GM19467 (cell line): ENCODE results near the gene HRH3.

Experiments used
- ATAC-seq: cut with Tn5 transposase; IDR thresholded peaks from one replicate; pipeline ENCODE4 v1.9.1; 2021; ENCODE audit warnings: mild to moderate bottlenecking, moderate library complexity; ENCODE audit not compliant: unreplicated experiment

The HRH3 gene

DNA sequence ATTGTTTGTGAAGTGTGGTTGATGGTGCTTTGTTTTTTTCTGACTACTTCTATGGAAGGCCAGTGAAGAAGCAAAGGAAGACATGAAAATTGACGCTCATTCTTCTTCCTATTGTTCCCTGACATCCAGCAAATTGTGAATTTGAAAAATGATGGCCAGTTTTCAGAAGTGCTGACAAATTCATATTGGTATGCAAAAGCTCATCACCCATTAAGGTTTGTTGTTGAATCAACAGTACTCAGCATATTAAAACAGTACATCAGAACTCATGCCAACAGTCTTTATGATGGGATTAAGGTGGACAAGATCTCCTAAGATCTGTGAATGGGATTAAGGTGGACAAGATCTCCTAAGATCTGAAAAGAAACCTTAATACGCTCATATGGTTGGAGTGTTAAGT is 38.3 kb downstream of the HRH3 start:
- no peak for ATAC-seq

DNA sequence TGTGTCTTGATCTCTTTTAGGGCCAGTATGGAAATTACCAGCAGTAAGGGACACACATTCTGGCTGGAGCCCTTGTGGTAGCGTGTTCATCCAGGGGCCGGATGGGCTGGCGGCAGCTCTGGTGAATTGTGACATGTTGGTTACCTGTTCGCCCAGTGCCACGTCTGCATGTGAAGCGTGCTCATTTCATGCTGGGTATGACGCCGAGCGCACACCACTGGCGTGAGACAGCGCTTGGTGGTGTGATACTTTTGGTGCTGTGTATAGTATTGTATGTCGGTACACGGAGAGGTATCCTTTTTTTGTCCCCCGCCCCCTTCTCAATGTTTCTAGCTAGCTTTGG is 40.9 kb downstream of the HRH3 start:
- no peak for ATAC-seq

DNA sequence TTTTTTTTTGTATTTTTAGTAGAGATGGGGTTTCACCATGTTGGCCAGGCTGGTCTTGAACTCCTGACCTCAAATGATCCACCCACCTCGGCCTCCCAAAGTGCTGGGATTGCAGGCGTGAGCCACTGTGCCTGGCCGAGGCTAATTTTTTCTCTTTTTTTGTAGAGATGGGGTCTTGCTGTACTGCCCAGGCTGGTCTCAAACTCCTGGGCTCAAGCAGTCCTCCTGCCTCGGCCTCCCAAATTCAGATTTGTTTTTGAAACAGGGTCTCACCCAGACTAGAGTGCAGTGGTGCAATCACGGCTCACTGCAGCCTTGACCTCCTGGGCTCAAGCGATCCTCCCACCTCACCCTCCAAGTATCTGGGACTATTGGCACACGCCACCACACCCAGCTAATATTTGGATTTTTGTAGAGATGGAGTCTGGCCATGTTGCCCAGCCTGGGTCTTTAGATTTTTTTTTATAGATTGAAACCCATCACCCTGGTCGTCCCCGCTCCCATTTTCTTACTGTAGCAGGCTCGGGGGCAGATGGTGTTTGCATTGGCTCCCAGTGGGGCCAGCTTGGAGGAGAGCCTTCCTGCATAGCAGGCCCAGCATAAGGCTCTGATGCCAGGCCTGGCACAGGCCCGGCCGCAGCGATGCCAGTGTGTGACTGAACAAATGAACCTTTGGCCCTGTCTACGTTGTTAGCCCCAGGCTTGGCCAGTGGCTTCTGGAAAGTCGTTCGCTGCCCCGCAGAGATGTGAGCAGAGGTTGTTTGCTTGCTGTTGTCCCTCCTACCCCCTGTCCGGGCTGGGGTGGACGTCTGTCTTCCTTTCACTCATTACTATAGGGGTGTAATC is 41.5 kb downstream of the HRH3 start:
- ATAC-seq = no peak

DNA sequence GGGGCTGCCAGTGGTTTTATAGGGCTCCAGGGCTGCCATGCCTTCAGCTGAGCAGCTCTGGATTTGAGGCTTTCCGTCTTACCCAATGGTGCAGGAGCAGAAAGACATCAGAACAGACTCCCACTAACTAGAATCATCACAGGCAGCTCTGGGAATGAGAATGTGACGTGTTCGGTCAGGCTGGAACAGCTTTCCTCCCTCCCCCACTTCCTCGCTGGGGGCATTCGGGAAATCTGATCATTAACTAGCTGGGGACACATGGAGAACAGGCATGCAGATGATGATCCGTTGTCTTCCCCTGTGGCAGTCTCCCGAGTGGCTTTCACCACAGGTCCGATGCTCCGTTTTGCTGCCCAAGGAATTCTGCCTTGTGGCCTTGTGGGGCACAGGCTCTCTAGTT is 42.8 kb downstream of the HRH3 start:
- ATAC-seq = no peak

DNA sequence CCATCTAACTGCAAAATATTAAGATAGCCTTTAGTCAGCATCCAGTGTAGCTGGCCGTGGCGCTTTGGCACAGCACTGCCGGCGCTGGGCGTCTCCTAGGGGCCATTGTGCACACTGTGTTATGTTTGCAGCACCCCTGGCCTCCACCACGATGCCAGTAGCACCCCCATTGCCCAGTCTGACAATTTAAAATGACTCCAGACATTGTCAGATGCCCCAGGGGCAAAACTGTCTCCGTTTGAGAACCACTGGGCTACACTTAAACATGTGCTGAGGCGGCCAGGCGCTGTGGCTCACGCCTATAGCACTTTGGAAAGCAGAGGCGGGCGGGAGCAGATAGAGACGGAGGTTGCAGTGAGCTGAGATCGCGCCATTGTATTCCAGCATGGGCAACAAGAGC is 43.2 kb downstream of the HRH3 start:
- no peak for ATAC-seq

DNA sequence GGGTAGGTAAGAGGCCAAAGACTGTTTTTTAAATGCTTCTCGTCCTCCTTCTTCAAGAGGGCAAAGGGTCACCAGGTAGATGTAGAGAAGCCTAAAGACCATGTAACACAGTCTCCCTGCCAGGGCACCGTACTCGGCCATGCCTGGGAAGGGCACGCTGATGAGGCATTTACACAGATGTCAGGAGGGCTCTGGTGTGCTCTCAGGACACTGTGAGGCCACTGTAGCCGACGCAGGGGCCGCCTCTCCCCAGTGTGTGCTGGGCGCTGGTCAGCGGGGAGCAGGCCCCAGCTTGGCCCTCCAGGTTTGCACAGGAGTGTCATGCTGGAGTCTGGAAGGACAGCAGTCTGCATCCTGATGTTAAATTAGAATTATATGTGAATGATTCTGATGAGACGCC is 44.4 kb downstream of the HRH3 start:
- ATAC-seq = no peak

DNA sequence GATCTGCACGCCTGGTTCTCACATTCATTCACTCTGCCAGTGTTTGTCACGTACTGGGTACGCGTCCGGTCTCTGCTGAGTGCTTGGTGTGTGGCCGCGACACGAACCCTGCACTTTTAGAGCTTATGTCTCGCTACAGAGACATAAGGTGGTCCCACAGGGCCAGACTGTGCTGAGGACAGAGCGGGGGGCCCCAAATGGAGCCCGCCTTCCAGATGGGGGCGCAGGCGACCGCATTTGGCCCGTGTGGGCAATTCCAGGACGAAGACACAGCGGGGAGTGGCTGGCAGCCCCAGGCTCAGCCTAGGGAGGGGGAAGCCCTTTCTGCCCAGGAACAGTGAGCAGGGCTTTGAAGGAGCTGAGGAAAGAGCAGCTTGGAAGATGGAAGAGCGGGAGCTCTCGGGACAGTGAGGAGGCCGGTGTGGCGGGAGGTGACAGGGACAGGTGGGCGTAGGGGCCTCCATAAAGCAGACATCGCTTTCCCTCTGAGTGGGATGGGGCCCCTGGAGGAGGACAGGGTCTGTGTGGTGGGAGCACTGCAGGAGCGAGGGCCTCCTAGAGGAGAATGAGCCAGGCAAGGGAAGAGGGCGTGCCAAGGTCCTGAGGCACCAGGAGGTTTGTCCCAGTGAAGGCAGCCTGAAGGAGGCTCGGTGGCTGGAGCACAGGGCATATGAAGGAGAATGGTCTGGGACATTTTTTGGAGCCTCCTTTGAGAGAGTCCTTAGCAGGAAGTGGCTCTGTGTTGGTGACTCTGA is 45.0 kb downstream of the HRH3 start:
- ATAC-seq = no peak

DNA sequence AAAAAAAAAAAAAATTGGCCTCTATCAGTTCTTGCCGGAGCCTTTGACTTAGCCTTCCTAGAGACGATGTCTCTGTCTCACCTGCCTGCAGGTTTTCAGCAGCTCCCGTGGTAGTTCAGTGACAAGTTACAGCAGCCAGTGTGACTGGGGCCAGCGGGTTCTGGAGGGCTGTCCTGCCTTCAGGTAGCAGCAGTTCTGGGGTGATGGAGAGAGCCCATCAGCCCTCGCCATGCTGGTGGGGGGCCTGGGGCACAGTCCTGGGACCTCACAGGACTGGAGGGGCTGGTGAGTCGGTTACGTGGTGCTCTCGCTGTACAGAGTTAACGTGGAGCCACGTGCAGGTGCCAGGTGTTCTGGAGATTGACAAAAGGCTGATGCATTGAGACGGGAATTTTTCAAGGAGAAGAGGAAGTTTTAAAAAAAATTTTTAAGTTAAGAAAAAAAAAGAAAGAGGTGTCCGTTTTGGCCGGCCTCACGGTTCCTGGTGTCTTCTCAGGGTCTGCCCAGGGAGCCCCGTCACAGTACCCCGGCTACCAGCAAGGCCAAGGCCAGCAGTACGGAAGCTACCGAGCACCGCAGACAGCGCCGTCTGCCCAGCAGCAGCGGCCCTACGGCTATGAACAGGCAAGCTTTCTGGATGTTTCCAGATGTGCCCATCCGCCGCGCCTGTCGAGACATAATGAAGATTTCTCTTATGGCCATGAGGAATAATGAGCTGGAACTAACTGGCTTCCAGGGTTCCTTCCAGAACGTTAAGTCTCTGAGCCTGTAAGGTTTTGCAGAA is 45.9 kb downstream of the HRH3 start:
- ATAC-seq = no peak

DNA sequence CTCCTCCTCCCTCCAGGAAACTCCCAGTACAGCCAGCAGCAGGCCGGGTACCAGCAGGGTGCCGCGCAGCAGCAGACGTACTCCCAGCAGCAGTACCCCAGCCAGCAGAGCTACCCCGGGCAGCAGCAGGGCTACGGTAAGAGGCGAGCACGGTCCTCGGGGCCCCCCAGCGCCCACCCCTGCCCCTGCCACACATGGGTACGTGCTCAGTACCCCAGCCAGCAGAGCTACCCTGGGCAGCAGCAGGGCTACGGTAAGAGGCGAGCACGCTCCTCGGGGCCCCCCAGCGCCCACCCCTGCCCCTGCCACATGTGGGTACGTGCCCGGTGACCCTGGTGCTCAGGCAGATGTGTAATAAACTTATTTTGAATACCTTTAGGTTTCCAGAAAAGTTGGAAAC is 47.4 kb downstream of the HRH3 start:
- ATAC-seq = no peak

DNA sequence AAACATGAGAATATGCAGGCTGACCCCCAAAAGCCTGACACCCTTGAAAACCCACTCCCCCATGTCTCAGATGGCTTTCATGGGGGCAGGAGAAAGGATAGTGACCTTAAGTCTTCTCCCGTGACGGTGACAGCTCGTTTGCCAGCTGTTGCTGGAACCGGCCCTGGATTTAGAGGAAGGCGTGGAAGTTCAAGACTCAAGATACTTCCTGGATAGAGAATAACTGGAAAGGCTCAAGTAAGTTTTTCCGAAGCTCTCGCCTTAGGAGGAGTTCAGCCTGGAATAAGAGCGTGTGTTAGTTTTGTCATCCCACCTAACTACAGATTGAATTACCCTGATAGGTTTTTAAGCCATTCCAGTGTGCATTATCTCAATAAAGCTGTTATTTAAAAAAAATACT is 48.8 kb downstream of the HRH3 start:
- ATAC-seq = no peak

DNA sequence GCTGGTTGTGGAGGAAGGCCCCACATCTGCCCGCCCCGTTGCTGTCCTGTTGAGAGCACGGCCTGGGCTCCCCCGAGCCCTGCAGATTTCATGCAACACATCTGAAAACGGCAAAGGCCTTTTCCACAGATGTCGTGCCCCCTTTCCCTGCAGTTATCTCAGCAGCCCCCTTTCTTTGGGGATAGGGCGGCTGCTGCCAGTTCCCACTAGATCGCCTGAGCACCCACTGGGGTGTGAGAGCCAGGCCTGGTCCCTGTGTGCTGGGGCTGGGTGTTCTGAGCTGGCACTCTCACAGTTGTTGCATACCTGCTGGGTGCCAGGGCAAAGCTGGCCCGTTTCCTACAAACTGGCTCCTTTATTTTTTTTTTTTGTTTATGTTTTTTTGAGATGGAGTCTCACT is 49.5 kb downstream of the HRH3 start:
- no peak for ATAC-seq

DNA sequence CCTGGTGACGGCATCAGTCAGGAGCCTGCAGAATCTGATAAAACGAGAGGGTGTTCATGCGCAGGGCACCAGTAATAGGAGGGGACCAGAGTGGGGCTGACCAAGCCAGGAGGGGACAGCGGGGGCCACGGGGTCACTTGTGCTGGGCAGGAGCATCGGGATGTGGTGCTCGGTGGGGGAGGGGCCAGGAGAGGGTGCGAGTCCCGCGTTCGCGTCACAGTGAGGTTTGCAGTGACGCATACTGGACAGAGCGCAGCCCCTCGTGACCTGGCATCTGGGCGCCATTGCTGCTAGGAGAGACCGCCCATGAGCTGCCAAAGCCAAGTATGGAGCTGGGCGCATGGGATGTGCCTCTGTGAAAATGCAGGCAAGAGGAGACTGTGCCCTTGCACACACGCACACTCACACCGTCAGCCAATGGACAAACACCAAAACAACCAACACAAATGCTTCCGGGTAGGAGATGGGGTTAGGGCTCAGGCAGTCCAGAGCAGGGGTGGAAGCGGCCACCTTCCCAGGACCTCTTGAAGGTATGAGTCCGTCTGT is 51.1 kb downstream of the HRH3 start:
- ATAC-seq = no peak

DNA sequence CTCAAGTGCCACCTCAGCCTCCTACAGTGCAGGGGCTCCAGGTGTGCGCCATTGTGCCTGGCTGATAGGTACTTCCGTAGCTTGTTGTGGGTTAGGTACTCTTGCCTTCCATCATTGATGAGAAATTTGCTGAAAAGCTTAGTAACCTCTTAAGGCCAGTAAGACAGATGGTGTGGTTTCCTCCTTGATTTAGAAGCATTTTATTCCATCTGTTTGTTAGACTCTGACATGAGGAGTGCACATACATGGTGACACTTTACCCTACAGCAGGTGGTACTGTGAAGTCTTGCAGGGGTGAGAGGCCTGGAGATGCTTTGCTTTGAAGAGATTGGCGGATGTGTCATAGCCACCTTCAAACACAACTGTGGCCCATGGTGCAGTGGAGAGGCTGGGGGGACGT is 52.0 kb downstream of the HRH3 start:
- no peak for ATAC-seq

DNA sequence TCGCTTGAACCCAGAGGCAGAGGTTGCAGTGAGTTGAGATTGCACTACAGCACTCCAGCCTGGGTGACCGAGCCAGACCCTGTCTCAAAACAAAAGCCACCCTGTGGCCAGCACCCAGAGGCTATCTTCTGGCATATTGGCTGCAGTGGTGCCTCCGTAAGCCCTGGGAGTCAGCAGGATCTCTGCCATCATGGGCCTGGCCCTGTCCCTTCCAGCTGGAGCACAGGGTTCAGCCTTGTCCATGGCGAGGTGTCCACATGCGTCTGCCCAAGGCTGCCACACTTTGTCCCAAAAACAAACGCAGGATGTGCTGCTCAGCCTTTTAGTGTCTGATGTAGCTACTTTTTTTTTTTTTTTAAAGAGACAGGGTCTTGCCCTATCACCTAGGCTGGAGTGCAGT is 52.6 kb downstream of the HRH3 start:
- ATAC-seq = no peak

DNA sequence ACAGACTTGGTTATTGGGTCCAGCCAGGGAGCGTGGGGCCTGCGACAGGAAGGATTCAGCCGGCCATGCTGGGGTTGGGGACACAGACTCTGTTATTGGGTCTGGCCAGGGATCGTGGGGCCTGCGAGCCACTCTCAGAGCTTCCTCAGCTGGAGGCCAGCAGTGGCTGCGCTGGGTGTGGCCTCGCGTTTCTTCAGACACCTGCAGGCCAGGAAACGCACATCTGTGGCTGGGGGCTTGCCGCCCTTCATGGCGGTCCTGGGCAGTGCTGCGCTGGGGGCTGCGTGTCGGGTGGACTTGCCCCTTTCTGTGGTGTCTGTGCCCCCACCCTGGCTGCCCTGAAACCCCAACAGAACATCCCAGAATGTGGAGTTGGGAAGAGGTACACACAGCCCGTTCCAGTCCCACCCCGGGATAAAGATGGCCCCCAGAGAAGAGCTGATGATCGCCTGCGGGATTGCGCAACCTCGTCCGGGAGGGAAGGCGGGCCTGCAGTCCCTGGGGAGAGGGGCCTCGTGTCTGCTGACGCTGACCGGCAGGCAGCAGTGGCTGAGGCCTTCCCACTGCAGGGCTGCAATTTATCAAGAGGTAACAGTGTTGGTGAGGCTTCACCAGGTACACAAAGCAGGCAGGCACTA is 54.2 kb downstream of the HRH3 start:
- ATAC-seq = no peak
